VCaP (cell line): Measurements from ENCODE around the gene OLFM2.

ENCODE experiments used
- H3K27ac ChIP-seq: fragments of 450-650 bp; 2 replicates; pipeline ENCODE4 v1.5.1; 2017
- CTCF ChIP-seq: fragments of 450-650 bp; conservative IDR thresholded peaks from 2 replicates; pipeline ENCODE4 v1.5.1; 2017; ENCODE audit warnings: mild to moderate bottlenecking, moderate library complexity

Gene OLFM2

GRCh38 chr19:9941231-9941630, 4.9 kb upstream of the OLFM2 start:
- H3K27ac ChIP-seq: no peak overlapping the region

GRCh38 chr19:9940778-9941177, 4.5 kb upstream of the OLFM2 start:
- TF ChIP-seq CTCF: no peak
- H3K27ac ChIP-seq: no peak overlapping the region

More at GRCh38 chr19:9941231-9941630, 4.9 kb upstream of the OLFM2 start:
- TF ChIP-seq CTCF: no peak

- TF ChIP-seq CTCF: no peak
These were observed 3.1 kb upstream of the OLFM2 start for GRCh38 chr19:9939301-9939913.

GRCh38 chr19:9937001-9937411, 691 bp upstream of the OLFM2 start:
- no peak overlapping the region for H3K27ac ChIP-seq
- TF ChIP-seq CTCF: no peak

More at GRCh38 chr19:9939301-9939913, 3.1 kb upstream of the OLFM2 start:
- H3K27ac ChIP-seq: no peak overlapping the region

- H3K27ac ChIP-seq: peak overlapping the region; percentile 46; the same call in 1 of the 2 replicates
These were observed 599 bp downstream of the OLFM2 start for GRCh38 chr19:9935506-9936325.

GRCh38 chr19:9934132-9934950, 2.0 kb downstream of the OLFM2 start:
- peak; percentile 86 for TF ChIP-seq CTCF
- H3K27ac ChIP-seq: no peak overlapping the region

More at GRCh38 chr19:9935506-9936325, 599 bp downstream of the OLFM2 start:
- TF ChIP-seq CTCF: no peak

GRCh38 chr19:9932835-9933234, 3.5 kb downstream of the OLFM2 start:
- TF ChIP-seq CTCF: no peak
- no peak overlapping the region for H3K27ac ChIP-seq
